Skeletal muscle tissue (tissue), 4 donors: ENCODE measurements around the gene VAT1L. TPM values are rescaled to one million over a fixed set of nuclear protein-coding genes. Genes with fewer than 3 reads are reported as not detected.

Experiments
- H3K27ac ChIP-seq: one replicate; pipeline ENCODE4 v1.7.0; 2013; ENCODE audit warnings: mild to moderate bottlenecking, low read depth, low read length, inconsistent platforms
- H3K27me3 ChIP-seq, 3 donors: one replicate each; pipeline ENCODE4 v1.7.0; 2013; ENCODE audit warnings: low read length in 3 of 3; ENCODE audit not compliant: control insufficient read depth in 3 of 3, insufficient read depth in 3 of 3
- H3K36me3 ChIP-seq, 3 donors: one replicate each; pipeline ENCODE4 v1.7.0; 2013; ENCODE audit warnings: low read length in 3 of 3; ENCODE audit not compliant: control insufficient read depth in 3 of 3, insufficient read depth in 3 of 3
- H3K4me1 ChIP-seq, 3 donors: one replicate each; pipeline ENCODE4 v1.7.0; 2013; ENCODE audit warnings: low read length in 3 of 3, mild to moderate bottlenecking in 3 of 3; ENCODE audit not compliant: control insufficient read depth in 3 of 3, insufficient read depth in 3 of 3
- H3K4me3 ChIP-seq, 3 donors: one replicate each; pipeline ENCODE4 v1.7.0; 2013; ENCODE audit warnings: low read length in 3 of 3
- H3K9ac ChIP-seq, 3 donors: one replicate each; pipeline ENCODE4 v1.7.0; 2013; ENCODE audit warnings: low read length in 3 of 3, mild to moderate bottlenecking in 3 of 3, moderate library complexity in 2 of 3, low read depth in 1 of 3
- H3K9me3 ChIP-seq, 3 donors: one replicate each; pipeline ENCODE4 v1.7.0; 2013; ENCODE audit warnings: low read length in 3 of 3; ENCODE audit not compliant: control insufficient read depth in 3 of 3
- total RNA-seq: library from RNA; depleted of rRNA; stranded (reverse); fragments of >200 nt; gene quantifications from one replicate; pipeline ENCODE4 v1.2.3, GENCODE V29; 2014
- donor health status: Osteomylitis.

The VAT1L gene
- total RNA-seq, 1 donor from 2014 or later: 5.2 TPM

- Histone ChIP-seq H3K9ac (no peak overlapping the region), H3K4me3 (no peak overlapping the region), H3K4me1 (no peaks in the 10 kb centered on the region), H3K27ac (no peak overlapping the region), H3K9me3 (no peaks in the 10 kb centered on the region), H3K36me3 (no peaks in the 10 kb centered on the region), H3K27me3 (no peaks in the 10 kb centered on the region)
Observed at GRCh38 chr16:77896415-77897128, 108.2 kb downstream of the VAT1L start.

DNA sequence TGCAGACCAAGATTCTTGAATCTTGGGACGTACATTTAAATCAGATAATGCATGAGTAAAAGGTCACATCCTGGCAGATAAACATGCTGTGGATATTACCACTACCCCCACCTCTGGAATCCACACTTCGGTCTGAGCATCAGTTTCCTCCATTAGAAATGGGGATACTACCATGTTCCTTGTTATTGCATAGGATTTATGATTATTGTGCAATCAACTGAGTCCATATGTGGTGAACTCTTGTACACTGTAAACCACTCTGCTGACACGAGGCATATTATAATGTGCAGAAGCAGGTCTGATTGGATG is 108.7 kb downstream of the VAT1L start:
- Histone ChIP-seq H3K27me3 (no peaks in the 10 kb centered on the region), H3K9me3 (no peaks in the 10 kb centered on the region), H3K27ac (no peak overlapping the region), H3K4me3 (no peak overlapping the region), H3K4me1 (no peaks in the 10 kb centered on the region), H3K9ac (no peak overlapping the region), H3K36me3 (no peaks in the 10 kb centered on the region)

DNA sequence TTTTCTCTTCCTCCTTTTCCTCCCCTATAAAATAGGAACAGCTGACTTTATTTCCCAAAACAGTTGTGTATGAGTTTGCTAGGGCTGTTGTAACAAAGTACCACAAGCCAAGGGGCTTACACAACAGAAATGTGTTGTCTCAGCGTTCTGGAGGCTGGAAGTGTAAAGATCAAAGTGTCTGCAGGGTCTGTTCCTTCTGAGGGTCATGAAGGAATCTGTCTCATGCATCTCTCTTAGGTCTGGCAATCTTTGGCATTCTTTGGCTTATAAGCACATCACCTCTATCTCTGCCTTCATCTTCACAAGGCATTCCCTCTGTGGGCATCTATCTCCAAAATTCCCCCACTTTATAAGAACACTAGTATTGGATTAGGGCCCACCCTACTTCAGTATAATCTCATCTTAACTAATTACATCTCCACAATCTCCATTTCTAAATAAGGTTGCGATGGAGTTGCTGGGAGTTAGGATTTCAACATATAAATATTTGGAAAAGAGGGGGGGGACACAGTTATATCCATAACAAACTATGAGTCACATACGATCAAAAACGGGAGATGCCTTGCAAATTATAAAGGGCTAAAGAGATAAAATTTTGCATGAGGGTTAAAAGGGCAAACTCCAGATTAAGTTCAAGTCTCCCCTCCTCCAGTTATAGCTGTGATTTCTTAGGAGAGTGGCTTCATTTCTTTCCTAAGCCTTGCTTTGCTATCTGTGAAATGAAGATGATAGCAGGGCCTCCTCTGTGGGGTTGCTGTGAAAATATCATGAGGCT is 109.7 kb downstream of the VAT1L start:
- Histone ChIP-seq H3K4me3 (no peak overlapping the region), H3K4me1 (no peaks in the 10 kb centered on the region), H3K27ac (no peak overlapping the region), H3K27me3 (no peaks in the 10 kb centered on the region), H3K36me3 (no peaks in the 10 kb centered on the region), H3K9me3 (no peaks in the 10 kb centered on the region), H3K9ac (no peak overlapping the region)

GRCh38 chr16:77898671-77899211 is 110.4 kb downstream of the VAT1L start:
- Histone ChIP-seq H3K9ac (no peak overlapping the region), H3K4me3 (no peak overlapping the region), H3K36me3 (no peaks in the 10 kb centered on the region), H3K27ac (no peak overlapping the region), H3K9me3 (no peaks in the 10 kb centered on the region), H3K27me3 (no peaks in the 10 kb centered on the region), H3K4me1 (no peaks in the 10 kb centered on the region)

DNA sequence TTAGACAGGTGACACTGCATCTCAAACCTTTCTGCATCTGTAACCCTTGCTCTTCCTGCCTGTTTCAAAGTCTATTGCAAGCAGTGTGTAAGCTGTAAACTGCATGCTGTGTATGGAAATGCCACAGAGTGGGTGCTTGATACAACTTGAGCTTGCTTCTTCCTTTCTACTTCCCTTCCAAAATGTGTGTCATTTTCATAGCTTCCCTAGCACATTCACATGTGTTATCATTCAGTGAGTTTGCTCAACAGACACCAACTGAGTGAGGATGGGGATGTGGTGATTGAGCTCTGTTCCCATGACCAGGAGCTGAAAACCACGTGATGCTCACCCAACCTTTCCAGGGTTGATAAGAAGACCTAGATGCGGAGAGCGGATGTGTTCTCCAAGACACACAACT is 111.1 kb downstream of the VAT1L start:
- Histone ChIP-seq H3K4me3 (no peak overlapping the region), H3K9me3 (no peaks in the 10 kb centered on the region), H3K27ac (no peak overlapping the region), H3K36me3 (no peaks in the 10 kb centered on the region), H3K27me3 (no peaks in the 10 kb centered on the region), H3K4me1 (no peaks in the 10 kb centered on the region), H3K9ac (no peak overlapping the region)

DNA sequence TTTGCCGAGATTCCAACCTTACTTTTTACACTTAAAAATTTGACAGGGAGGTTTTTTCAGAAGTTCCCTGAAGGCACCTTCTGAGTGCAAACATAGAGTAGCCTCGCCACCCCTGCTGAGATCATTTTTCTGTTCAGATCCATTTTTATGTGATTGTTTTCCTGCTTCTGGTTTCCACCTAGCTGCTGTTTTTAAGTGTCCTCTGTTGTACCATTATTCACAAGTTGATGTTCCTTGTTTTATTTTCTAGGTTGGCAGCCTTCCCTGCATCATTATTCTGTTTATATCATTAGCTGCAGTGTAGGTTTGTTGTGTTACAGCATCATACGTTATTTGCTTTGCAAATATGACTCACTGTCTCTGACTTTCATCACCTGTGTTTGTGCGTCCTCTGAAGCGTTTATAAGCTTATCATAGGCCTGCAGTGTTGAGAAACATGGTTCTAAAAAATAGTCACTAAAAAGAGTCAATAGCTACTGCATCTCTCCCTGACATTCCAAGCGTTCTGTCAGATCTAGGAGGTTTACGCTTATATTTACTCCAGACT is 117.1 kb downstream of the VAT1L start:
- Histone ChIP-seq H3K9me3 (no peaks in the 10 kb centered on the region), H3K4me3 (no peak overlapping the region), H3K27me3 (no peaks in the 10 kb centered on the region), H3K36me3 (no peaks in the 10 kb centered on the region), H3K4me1 (no peaks in the 10 kb centered on the region), H3K27ac (no peak overlapping the region), H3K9ac (no peak overlapping the region)

- H3K27me3 ChIP-seq: no peaks in the 10 kb centered on the region
- no peak overlapping the region for H3K9ac ChIP-seq
- no peak overlapping the region for H3K4me3 ChIP-seq
- H3K9me3 ChIP-seq: no peaks in the 10 kb centered on the region
- no peaks in the 10 kb centered on the region for H3K36me3 ChIP-seq
- no peaks in the 10 kb centered on the region for H3K4me1 ChIP-seq
- no peak overlapping the region for H3K27ac ChIP-seq
Observed at GRCh38 chr16:77910021-77910420, 121.7 kb downstream of the VAT1L start.

DNA sequence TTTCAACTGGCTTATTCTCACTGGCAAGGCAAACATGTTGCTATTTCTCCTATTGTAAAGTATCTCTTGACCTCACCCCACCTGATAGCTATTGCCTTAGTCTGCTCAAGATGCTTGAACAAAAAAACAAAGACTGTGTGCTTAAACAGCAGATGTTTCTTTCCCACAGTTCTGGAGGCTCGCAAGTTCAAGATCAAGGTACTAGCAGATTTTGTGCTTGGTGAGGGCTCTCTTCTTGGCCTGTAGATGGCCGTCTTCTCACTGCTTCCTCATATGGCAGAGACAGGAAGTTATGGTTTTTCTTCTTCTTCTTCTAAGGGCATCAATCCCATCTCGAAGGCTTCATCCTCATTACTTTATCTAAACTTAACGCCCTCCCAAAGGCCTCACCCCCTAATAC is 124.3 kb downstream of the VAT1L start:
- no peak overlapping the region for H3K4me3 ChIP-seq
- H3K4me1 ChIP-seq: no peaks in the 10 kb centered on the region
- H3K9me3 ChIP-seq: no peaks in the 10 kb centered on the region

GRCh38 chr16:77913738-77914253 is 125.4 kb downstream of the VAT1L start:
- Histone ChIP-seq H3K36me3 (no peaks in the 10 kb centered on the region), H3K4me3 (no peak overlapping the region), H3K27me3 (peaks cover 0 to 2% (median 0%) of the 10 kb centered on the region in 3 donors), H3K9me3 (no peaks in the 10 kb centered on the region), H3K4me1 (no peaks in the 10 kb centered on the region), H3K27ac (no peak overlapping the region), H3K9ac (no peak overlapping the region)

More for the DNA sequence above, 124.3 kb downstream of the VAT1L start:
- no peak overlapping the region for H3K9ac ChIP-seq
- H3K27ac ChIP-seq: no peak overlapping the region
- H3K36me3 ChIP-seq: no peaks in the 10 kb centered on the region
- peaks cover 0 to 2% (median 0%) of the 10 kb centered on the region in 3 donors for H3K27me3 ChIP-seq

DNA sequence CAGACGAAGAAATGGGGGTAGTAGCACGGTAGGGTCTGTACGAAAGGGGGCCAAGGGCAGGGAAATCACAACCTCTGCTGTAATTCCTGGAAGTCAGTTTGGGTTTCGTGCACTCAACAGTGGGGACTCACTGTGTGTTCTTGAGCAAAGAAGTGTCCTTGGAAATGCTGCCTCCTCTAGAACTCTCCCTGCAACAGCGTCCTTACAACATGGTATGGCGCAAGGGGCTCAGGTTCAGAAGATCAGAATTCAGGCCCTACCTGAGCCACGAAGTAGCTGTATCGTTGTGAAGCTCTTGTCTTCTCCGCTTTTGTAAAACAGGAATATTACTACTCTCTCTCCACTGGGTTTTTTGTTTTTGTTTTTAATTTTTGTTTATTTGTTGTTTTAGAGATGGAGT is 127.7 kb downstream of the VAT1L start:
- H3K9ac ChIP-seq: no peak overlapping the region
- H3K27me3 ChIP-seq: peaks cover 0 to 2% (median 0%) of the 10 kb centered on the region in 3 donors
- no peak overlapping the region for H3K27ac ChIP-seq
- H3K36me3 ChIP-seq: no peaks in the 10 kb centered on the region
- no peaks in the 10 kb centered on the region for H3K4me1 ChIP-seq
- H3K9me3 ChIP-seq: no peaks in the 10 kb centered on the region
- no peak overlapping the region for H3K4me3 ChIP-seq
